ENCODE measurements around the gene OR6J1. TPM values are rescaled to one million over a fixed set of nuclear protein-coding genes. Genes with fewer than 3 reads are reported as not detected.
"Not testable (repeated sequence)": the region's sequence is repeated elsewhere in the genome, so short reads cannot be mapped to it uniquely, and the experiment has no call there.

The OR6J1 gene
- polyA plus RNA-seq, 3 donors from 2014 or later: not detected

GRCh38 chr14:22596354-22596879, 47.7 kb downstream of the OR6J1 start:
- Mint-ChIP-seq H3K4me3 (peak overlapping the region in 4 of 5 donors; percentile 5 to 44 (median 27)), H3K36me3 (no peaks in the 10 kb centered on the region), H3K9me3 (no peaks in the 10 kb centered on the region), H3K27ac (peak overlapping the region in 1 of 6 donors; percentile 16), H3K27me3 (ENCODE audit: low read depth in 3 of 3) (peaks cover 3 to 17% (median 4%) of the 10 kb centered on the region in 3 donors), H3K4me1 (peaks cover 32 to 37% of the 10 kb centered on the region in 2 donors)
- DNase-seq: no peak

- Mint-ChIP-seq H3K4me1 (peaks cover 27% of the 10 kb centered on the region in 2 donors), H3K27me3 (ENCODE audit: low read depth in 3 of 3) (peaks cover 7 to 21% (median 8%) of the 10 kb centered on the region in 3 donors), H3K36me3 (no peaks in the 10 kb centered on the region), H3K4me3 (no peak overlapping the region), H3K9me3 (no peaks in the 10 kb centered on the region), H3K27ac (peak overlapping the region in 1 of 6 donors; percentile 21)
- DNase-seq: no peak
Observed at GRCh38 chr14:22594156-22594716, 49.9 kb downstream of the OR6J1 start.

GRCh38 chr14:22593601-22594000, 50.6 kb downstream of the OR6J1 start:
- Mint-ChIP-seq H3K27me3 (ENCODE audit: low read depth in 3 of 3) (peaks cover 14 to 25% (median 15%) of the 10 kb centered on the region in 3 donors), H3K36me3 (no peaks in the 10 kb centered on the region), H3K4me3 (no peak overlapping the region), H3K4me1 (peaks cover 26 to 27% of the 10 kb centered on the region in 2 donors), H3K9me3 (no peaks in the 10 kb centered on the region), H3K27ac (no peak overlapping the region)
- DNase-seq: no peak

GRCh38 chr14:22593189-22593588, 51.0 kb downstream of the OR6J1 start:
- Mint-ChIP-seq H3K36me3 (no peaks in the 10 kb centered on the region), H3K9me3 (no peaks in the 10 kb centered on the region), H3K27ac (peak overlapping the region in 1 of 6 donors; percentile 34), H3K27me3 (ENCODE audit: low read depth in 3 of 3) (peaks cover 14 to 25% (median 15%) of the 10 kb centered on the region in 3 donors), H3K4me1 (peaks cover 27% of the 10 kb centered on the region in 2 donors), H3K4me3 (no peak overlapping the region)
- no peak for DNase-seq

- peak within 1 kb of the TSS; percentile 98 to 100 (median 99) for H3K27ac Mint-ChIP-seq
- H3K27me3 Mint-ChIP-seq (ENCODE audit: low read depth in 3 of 3): peaks cover 14 to 22% (median 16%) of the 10 kb centered on the region in 3 donors
- H3K9me3 Mint-ChIP-seq: no peaks in the 10 kb centered on the region
- DNase-seq: peak; percentile 100
- H3K4me1 Mint-ChIP-seq: peaks cover 48 to 53% of the 10 kb centered on the region in 2 donors
- H3K36me3 Mint-ChIP-seq: no peaks in the 10 kb centered on the region
- H3K4me3 Mint-ChIP-seq: peak within 1 kb of the TSS; percentile 91 to 98 (median 97)
Observed at GRCh38 chr14:22589096-22589839, 54.9 kb downstream of the OR6J1 start, which contains the start of gene DAD1. TSS of gene DAD1 (minus strand) at chr14:22589224. CDS start at chr14:22589157, 67 bp downstream.

- Mint-ChIP-seq H3K36me3 (no peaks in the 10 kb centered on the region), H3K4me1 (peaks cover 52 to 60% of the 10 kb centered on the region in 2 donors), H3K9me3 (no peaks in the 10 kb centered on the region)
Observed at GRCh38 chr14:22588526-22589095, 55.5 kb downstream of the OR6J1 start.

GRCh38 chr14:22587677-22588422, 56.3 kb downstream of the OR6J1 start:
- H3K4me1 Mint-ChIP-seq: peaks cover 59 to 67% of the 10 kb centered on the region in 2 donors
- peak overlapping the region; percentile 91 to 98 (median 97) for H3K4me3 Mint-ChIP-seq
- H3K27ac Mint-ChIP-seq: peak overlapping the region; percentile 98 to 100 (median 99)
- not testable (repeated sequence) for H3K9me3 Mint-ChIP-seq, H3K36me3 Mint-ChIP-seq, DNase-seq
- H3K27me3 Mint-ChIP-seq (ENCODE audit: low read depth in 3 of 3): peaks cover 9 to 14% (median 11%) of the 10 kb centered on the region in 3 donors

More at GRCh38 chr14:22588526-22589095, 55.5 kb downstream of the OR6J1 start:
- no peak for DNase-seq
- H3K27ac Mint-ChIP-seq: peak overlapping the region; percentile 98 to 100 (median 99)
- H3K27me3 Mint-ChIP-seq (ENCODE audit: low read depth in 3 of 3): peaks cover 14 to 17% (median 16%) of the 10 kb centered on the region in 3 donors
- H3K4me3 Mint-ChIP-seq: peak overlapping the region; percentile 91 to 98 (median 97)

- H3K9me3 Mint-ChIP-seq: no peaks in the 10 kb centered on the region
- H3K4me3 Mint-ChIP-seq: peak overlapping the region; percentile 3 to 30 (median 19)
- peak overlapping the region; percentile 88 to 100 (median 99) for H3K27ac Mint-ChIP-seq
- DNase-seq: no peak
- H3K36me3 Mint-ChIP-seq: no peaks in the 10 kb centered on the region
- H3K27me3 Mint-ChIP-seq (ENCODE audit: low read depth in 3 of 3): peaks cover 9 to 14% (median 10%) of the 10 kb centered on the region in 3 donors
- peaks cover 61 to 73% of the 10 kb centered on the region in 2 donors for H3K4me1 Mint-ChIP-seq
Observed at GRCh38 chr14:22587247-22587646, 56.9 kb downstream of the OR6J1 start.

- H3K36me3 Mint-ChIP-seq: peaks cover 0 to 4% (median 3%) of the 10 kb centered on the region in 3 donors
- H3K4me1 Mint-ChIP-seq: peaks cover 46 to 77% of the 10 kb centered on the region in 2 donors
- no peak overlapping the region for H3K4me3 Mint-ChIP-seq
- H3K9me3 Mint-ChIP-seq: no peaks in the 10 kb centered on the region
- peaks cover 4 to 5% (median 4%) of the 10 kb centered on the region in 3 donors for H3K27me3 Mint-ChIP-seq (ENCODE audit: low read depth in 3 of 3)
- no peak for DNase-seq
- H3K27ac Mint-ChIP-seq: peak overlapping the region in 5 of 6 donors; percentile 31 to 77 (median 54)
Observed at GRCh38 chr14:22583994-22584393, 60.2 kb downstream of the OR6J1 start.

Other genes with a start within 250 kb of the OR6J1 start
- gene DAD1, start 55.1 kb downstream of the OR6J1 start, polyA plus RNA-seq: 100 to 1,000 TPM; 602 to 622 (median 602) TPM
- gene ABHD4, start 46.1 kb downstream of the OR6J1 start, polyA plus RNA-seq: 10 to 100 TPM; 16.2 to 37.5 (median 30.8) TPM
- 10 to 100 TPM; 27.9 to 48.5 (median 44.0) TPM for gene OXA1L, start 122.3 kb upstream of the OR6J1 start, polyA plus RNA-seq
- gene SLC7A7, start 171.1 kb upstream of the OR6J1 start, polyA plus RNA-seq: 1 to 10 TPM in 2 of 3 donors, under 1 TPM in 1; 0.67 to 5.8 (median 1.1) TPM
- 100 to 1,000 TPM in 2 of 3 donors, 10 to 100 TPM in 1; 56.8 to 188 (median 147) TPM for gene MRPL52, start 185.5 kb upstream of the OR6J1 start, polyA plus RNA-seq
- gene MMP14, start 192.2 kb upstream of the OR6J1 start, polyA plus RNA-seq: not detected
- 100 to 1,000 TPM in 2 of 3 donors, 10 to 100 TPM in 1; 74.6 to 146 (median 136) TPM for gene LRP10, start 227.4 kb upstream of the OR6J1 start, polyA plus RNA-seq
- under 1 TPM; 0.22 to 0.74 (median 0.66) TPM for gene REM2, start 238.9 kb upstream of the OR6J1 start, polyA plus RNA-seq